ENCODE measurements around the gene B3GALT6. TPM values are rescaled to one million over a fixed set of nuclear protein-coding genes. Genes with fewer than 3 reads are reported as not detected.

Gene B3GALT6
- total RNA-seq, 2 donors from 2014 or later, result 10.9 to 16.7 TPM

DNA sequence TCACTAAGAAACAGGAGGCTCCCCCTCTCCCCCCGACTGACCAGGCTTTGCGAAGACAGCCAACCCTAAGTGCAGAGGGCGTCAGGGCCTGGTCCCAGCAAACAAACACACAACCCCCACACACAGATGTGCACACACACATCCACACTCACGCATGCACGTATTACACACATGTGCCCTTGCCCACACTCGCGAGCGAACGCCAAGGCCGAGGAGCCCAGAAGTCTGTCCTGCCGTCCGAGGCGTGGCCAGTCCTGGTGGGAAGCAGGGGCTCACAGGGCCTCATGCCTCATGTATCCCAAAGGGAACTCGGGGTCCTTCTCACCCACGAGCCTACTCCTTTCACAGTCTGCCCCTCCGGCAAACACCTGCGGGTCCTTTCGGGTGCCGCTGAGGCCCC is 2.3 kb upstream of the B3GALT6 start:
- no peaks in the 10 kb centered on the region for H3K9me3 Mint-ChIP-seq
- H3K27me3 Mint-ChIP-seq, result no peaks in the 10 kb centered on the region
- ATAC-seq (replicated peaks), result no peak
- H3K27ac Mint-ChIP-seq, result peak overlapping the region; percentile 95
- H3K4me1 Mint-ChIP-seq, result peaks cover 28% of the 10 kb centered on the region
- peaks cover 62% of the 10 kb centered on the region for H3K36me3 Mint-ChIP-seq (ENCODE audit: low read depth)
- H3K4me3 Mint-ChIP-seq, result peak overlapping the region; percentile 96

DNA sequence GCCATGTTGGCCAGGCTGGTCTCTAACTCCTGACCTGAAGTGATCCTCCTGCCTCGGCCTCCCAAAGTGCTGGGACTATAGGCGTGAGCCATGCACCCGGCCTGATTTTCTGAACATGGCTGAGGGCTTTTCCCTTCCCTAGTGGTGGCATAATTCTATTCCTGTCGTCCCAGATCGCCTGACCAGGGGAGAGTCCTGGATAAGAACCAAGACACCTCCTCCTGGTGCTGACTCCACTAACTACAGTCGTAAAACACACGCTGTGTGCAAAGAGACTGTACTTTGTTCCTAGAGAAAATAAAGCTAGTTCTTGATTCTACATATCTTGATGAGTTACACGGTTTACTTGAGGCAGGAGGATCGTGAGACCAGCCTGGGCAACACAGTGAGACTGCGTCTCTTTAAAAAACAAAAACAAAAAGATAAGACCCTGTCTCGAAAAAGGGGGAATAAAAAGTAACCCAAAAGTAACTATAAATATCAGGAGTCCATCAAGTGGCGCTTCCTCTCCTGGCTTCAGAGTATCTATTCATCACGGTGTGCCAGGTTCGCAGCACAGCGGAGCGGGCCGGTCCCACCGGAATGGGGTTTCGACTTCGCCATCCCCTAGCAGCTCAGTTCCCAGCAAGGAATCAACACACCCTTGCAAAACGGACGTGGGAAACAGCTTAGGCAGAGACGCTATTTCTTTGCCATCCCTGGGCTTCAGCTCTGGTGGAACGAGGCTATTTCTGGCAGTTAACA is 1.2 kb upstream of the B3GALT6 start:
- ATAC-seq (replicated peaks), result no peak
- Mint-ChIP-seq H3K36me3 (ENCODE audit: low read depth) (peaks cover 54% of the 10 kb centered on the region), H3K27me3 (no peaks in the 10 kb centered on the region), H3K9me3 (no peaks in the 10 kb centered on the region), H3K4me1 (peaks cover 23% of the 10 kb centered on the region), H3K27ac (peak overlapping the region; percentile 95), H3K4me3 (peak overlapping the region; percentile 96)

DNA sequence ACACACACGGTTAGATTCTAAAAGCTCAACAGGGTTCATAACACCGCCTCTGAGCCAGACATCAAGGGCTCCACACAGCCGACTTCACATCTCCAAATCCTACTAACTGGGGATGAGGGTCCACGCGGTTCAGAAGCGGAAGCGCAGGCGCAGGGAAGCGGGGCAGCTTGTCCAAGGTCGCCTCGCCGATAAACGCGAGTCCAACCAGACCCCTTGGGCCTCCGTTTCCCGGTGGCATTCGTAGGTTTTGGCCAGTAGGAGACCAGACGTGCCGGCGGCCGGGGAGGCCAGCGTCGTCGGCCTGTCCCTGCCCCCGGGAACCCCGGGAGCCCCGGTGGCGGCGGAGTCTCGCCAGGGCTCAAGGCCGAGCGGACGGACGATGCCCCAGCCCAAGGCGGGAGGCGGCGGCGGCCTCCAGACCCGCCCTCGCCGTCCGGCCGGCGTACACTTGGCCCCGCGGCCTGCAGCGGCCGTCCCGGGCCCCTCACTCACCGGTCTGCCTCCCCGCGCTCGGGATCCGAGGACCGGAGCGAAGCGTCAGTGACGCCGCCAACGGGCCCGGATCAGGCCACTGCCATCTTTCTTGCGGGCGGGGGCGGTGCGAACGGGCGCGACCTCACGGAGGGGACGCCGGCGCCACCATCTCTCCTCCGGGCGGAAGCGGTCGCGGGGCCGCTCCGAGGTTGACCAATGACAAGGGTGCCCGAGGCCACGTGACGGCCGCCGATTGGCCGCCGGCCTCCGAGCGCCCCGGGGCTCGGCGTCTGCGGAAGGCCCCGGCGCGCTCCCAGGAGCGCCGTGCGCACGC is 433 bp upstream of the B3GALT6 start, which contains the start of gene SDF4:
Gene SDF4, minus strand, starts transcription at position 602 of the 808 bp plus-strand sequence. CDS start 3,229 bp downstream, outside the sequence.
- no peaks in the 10 kb centered on the region for H3K27me3 Mint-ChIP-seq
- H3K27ac Mint-ChIP-seq, result peak within 1 kb of the TSS; percentile 95
- peaks cover 19% of the 10 kb centered on the region for H3K4me1 Mint-ChIP-seq
- H3K36me3 Mint-ChIP-seq (ENCODE audit: low read depth), result peaks cover 47% of the 10 kb centered on the region
- peak within 1 kb of the TSS; percentile 96 for H3K4me3 Mint-ChIP-seq
- no peaks in the 10 kb centered on the region for H3K9me3 Mint-ChIP-seq
- ATAC-seq (replicated peaks), result peak; percentile 98

DNA sequence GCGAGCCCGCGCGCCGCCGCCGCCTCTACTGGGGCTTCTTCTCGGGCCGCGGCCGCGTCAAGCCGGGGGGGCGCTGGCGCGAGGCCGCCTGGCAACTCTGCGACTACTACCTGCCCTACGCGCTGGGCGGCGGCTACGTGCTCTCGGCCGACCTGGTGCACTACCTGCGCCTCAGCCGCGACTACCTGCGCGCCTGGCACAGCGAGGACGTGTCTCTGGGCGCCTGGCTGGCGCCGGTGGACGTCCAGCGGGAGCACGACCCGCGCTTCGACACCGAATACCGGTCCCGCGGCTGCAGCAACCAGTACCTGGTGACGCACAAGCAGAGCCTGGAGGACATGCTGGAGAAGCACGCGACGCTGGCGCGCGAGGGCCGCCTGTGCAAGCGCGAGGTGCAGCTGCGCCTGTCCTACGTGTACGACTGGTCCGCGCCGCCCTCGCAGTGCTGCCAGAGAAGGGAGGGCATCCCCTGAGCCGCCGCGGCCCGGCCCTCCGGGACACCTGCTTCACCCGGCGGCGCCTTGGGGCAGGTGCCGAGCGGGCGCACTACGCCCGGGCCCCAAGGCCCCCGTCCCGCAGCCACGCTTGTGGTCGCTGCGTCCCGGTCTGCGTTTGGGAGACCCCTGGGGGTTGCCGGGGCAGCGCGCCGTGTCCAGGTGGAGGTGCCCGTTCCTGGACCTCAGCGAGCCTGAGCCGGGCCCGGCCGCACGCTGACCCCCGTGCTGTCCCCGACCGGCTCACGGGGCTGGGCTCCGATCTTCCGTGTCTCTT is 944 bp downstream of the B3GALT6 start:
- Mint-ChIP-seq H3K4me1 (peaks cover 19% of the 10 kb centered on the region), H3K36me3 (ENCODE audit: low read depth) (peaks cover 47% of the 10 kb centered on the region), H3K9me3 (no peaks in the 10 kb centered on the region), H3K27me3 (no peaks in the 10 kb centered on the region), H3K4me3 (peak overlapping the region; percentile 82), H3K27ac (peak overlapping the region; percentile 90)
- no peak for ATAC-seq (replicated peaks)

DNA sequence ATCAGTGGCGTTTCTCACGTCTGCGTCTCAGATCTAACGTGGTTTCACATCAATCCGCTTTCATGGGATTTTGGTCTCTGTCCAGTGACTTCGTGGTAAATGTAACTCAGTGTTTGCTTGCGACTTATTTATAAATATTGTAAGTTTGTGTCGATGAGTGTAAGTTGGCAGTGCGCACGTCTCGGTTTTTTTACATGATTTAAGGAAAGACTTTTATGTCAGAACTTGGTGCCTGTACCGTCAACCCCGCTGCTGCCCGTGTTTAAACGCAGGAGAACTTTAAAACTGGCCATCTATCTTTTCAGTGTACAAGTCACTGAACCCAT is 1.5 kb downstream of the B3GALT6 start:
- Mint-ChIP-seq H3K27me3 (no peaks in the 10 kb centered on the region), H3K36me3 (ENCODE audit: low read depth) (peaks cover 45% of the 10 kb centered on the region), H3K9me3 (no peaks in the 10 kb centered on the region), H3K4me3 (peak overlapping the region; percentile 82), H3K4me1 (peaks cover 19% of the 10 kb centered on the region), H3K27ac (peak overlapping the region; percentile 90)
- no peak for ATAC-seq (replicated peaks)

DNA sequence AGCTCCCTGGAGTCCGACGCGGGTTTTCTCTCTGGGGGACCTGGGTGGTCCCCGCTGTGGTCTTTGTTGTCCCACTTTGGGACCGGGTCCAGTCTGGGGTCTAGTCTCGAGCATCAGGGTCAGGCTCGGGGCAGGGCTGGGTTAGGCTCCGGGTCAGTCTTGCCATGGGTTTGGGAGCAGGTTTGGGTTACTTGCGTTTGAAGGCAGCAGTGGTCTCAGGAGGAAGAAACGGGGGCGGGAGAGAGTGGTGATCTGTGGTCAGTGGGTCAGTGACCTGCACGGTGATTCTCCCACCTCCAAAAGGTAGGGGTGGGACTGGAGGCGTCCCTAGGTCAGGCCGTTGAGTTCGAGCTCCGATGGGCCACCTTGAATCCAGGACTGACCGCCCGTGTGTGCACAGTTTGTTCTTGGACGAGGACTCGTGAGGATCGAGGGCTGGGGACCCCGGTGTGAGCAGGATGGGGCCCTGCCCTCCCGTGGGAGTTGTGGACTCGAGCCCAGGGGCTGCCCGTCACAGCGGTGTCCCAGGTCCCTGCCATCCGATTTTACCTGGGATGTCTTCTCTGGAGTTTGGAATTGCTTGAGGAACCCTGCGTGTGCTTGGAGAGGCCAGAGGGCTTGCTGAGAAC is 2.3 kb downstream of the B3GALT6 start:
- H3K27ac Mint-ChIP-seq, result peak overlapping the region; percentile 38
- H3K4me3 Mint-ChIP-seq, result peak overlapping the region; percentile 82
- H3K4me1 Mint-ChIP-seq, result peaks cover 19% of the 10 kb centered on the region
- ATAC-seq (replicated peaks), result no peak
- no peaks in the 10 kb centered on the region for H3K27me3 Mint-ChIP-seq
- H3K9me3 Mint-ChIP-seq, result no peaks in the 10 kb centered on the region
- H3K36me3 Mint-ChIP-seq (ENCODE audit: low read depth), result peaks cover 37% of the 10 kb centered on the region

DNA sequence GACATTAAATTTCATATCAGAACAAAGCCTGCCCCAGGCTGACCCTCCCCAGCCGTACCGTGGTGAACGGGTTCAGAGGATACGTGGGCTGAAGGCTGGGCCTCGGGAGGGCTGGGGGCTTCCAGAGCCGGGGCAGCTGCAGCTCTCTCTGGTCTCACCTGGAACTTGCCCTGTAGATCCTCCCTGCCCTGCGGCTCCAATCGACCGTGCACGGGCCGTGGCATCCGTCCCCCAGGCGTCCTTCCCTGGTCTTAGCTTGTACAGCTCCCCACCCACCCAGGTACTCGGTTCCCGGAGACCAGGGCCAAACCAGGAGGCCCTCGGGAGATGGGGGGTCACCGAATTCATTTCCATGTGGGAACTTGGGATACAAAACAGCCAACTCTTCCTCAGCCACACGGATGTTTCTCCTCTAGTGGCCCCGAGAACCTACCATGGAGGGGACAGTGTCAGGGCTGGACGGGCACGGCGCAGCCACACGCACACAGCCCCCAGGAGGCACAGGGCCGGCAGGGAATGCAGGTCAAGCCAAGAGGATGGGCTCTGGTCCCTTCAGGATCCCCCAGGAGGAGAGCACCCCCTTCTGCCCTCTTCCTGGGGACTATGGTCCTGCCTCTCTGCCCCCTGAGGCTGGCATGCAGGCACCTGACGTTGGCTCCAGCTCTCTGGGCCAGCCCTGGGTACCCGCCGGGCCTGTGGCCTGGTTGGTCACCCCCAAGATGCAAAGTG is 3.1 kb downstream of the B3GALT6 start:
- Mint-ChIP-seq H3K9me3 (no peaks in the 10 kb centered on the region), H3K4me1 (peaks cover 12% of the 10 kb centered on the region), H3K27ac (no peak overlapping the region), H3K27me3 (no peaks in the 10 kb centered on the region), H3K4me3 (peak overlapping the region; percentile 82), H3K36me3 (ENCODE audit: low read depth) (peaks cover 29% of the 10 kb centered on the region)
- no peak for ATAC-seq (replicated peaks)

DNA sequence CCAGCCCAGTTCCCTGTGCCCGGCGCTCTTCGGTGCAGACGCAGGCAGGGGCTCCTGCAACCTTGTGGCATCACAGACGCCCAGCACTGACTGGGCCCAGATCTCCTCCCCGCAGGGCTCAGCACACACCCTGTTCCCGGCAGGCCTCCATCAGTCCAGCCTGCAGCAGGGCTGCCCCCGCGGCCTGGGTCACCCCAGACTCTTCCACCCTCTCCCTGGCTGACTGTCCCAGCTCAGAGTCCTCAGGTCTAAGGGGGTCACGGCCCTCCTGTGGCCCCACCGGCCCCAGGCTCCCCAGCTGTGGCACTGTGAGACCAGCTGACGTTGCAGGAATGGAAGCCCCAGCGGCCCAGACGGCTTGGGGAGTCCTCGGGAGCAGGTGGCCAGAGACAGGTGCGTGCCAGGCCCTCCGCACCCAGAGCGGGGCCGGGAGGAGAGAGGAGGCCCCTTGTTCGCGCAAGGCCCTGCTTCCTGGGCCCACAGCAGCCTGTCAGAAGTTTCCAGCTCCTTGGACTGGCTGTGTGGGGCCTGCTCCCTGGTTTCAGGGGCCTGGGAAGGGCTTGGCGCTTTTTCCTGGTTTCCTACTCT is 4.2 kb downstream of the B3GALT6 start:
- Mint-ChIP-seq H3K36me3 (ENCODE audit: low read depth) (peaks cover 18% of the 10 kb centered on the region), H3K27ac (no peak overlapping the region)
- ATAC-seq (replicated peaks), result no peak

DNA sequence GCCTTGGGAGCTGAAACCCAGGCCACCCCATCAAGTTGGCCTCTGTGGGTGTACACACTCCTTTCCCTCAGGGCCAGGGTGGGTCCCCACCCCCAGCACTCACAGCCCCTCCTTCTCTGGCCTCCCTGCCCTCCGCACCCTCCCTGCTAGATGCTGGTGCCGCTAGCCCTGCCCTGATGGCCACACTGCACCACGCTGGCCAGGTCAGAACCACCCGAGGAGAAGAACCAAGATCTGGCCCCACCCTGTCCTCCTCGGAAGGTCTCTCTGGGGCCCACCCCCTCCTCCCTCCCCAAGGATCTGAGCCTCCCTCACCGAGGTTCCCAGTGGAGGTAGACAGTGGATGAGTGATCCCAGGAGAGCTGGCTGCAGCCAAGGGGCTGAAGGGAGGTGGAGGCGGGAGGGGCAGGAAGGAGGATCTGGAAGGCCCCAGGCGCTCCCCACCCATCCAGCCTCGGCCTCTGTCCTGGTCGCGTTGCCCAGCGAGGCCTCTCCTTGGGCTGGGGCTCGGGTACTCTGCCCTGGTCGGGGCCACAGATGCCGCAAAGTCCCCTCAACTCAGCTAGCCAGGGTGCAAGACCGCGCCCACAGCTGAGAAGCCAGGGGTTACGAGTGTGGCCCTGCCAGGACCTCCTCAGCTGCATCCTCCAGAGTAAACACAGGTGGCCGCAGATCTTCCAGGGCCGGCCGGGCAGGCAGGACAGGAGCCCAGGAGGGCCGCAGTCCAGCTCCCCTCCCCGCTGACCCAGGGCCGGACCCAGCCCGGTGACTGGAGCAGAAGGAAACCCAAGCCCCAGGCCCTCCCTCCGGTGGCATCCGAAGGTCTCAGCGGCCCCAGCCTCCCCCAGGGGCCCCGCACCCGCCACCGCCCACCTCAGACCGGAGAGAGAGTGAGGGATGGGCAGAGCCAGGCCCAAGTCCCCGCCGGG is 5.2 kb downstream of the B3GALT6 start:
- Mint-ChIP-seq H3K4me1 (peaks cover 12% of the 10 kb centered on the region), H3K9me3 (no peaks in the 10 kb centered on the region), H3K36me3 (ENCODE audit: low read depth) (peaks cover 17% of the 10 kb centered on the region), H3K4me3 (no peak overlapping the region), H3K27ac (no peak overlapping the region), H3K27me3 (no peaks in the 10 kb centered on the region)
- no peak for ATAC-seq (replicated peaks)

More for the DNA sequence above, 4.2 kb downstream of the B3GALT6 start:
- Mint-ChIP-seq H3K4me3 (no peak overlapping the region), H3K27me3 (no peaks in the 10 kb centered on the region), H3K9me3 (no peaks in the 10 kb centered on the region), H3K4me1 (peaks cover 12% of the 10 kb centered on the region)

DNA sequence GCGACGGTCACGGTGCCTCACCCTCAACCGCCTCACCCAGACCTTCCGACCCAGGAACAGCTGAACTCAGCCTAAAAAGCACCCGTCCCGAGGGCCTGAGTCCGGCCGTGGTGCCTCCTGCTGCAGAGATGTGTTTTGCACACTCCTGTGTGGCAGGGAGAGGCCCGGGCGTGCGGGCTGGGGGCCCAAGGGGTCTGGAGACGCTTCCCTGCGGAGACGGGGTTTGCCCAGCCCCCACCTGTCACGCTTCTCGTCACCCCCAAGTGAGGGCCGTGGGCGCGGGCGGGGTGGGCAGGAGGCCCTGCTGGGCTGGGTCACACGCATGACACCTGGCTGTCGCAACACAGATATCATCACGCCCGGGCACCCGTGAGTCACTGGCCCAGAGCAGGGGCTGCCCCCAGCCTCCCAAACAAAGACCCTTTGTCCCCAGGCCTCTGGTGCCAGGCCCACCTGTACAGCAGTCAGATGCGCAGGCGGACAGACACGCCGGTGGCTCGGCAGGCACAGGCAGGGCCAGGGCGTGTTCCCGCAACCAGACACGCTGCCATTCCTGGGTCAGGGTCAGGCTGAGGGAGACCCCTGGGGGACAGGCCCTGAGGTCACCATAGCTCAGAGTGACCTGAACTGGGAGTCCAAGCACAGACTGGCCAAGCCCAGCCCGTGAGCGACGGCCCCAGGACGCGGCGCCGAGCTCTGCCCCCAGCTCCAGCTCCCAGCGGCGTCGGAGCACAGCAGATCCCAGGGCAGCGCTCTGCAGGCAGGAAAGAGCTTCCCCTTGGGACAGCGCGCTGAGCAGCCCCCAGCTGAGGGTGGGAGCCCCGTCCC is 6.1 kb downstream of the B3GALT6 start:
- H3K4me3 Mint-ChIP-seq, result no peak overlapping the region
- H3K9me3 Mint-ChIP-seq, result no peaks in the 10 kb centered on the region
- no peaks in the 10 kb centered on the region for H3K27me3 Mint-ChIP-seq
- H3K36me3 Mint-ChIP-seq (ENCODE audit: low read depth), result peaks cover 17% of the 10 kb centered on the region
- peak; percentile 57 for ATAC-seq (replicated peaks)
- peaks cover 12% of the 10 kb centered on the region for H3K4me1 Mint-ChIP-seq
- H3K27ac Mint-ChIP-seq, result no peak overlapping the region

DNA sequence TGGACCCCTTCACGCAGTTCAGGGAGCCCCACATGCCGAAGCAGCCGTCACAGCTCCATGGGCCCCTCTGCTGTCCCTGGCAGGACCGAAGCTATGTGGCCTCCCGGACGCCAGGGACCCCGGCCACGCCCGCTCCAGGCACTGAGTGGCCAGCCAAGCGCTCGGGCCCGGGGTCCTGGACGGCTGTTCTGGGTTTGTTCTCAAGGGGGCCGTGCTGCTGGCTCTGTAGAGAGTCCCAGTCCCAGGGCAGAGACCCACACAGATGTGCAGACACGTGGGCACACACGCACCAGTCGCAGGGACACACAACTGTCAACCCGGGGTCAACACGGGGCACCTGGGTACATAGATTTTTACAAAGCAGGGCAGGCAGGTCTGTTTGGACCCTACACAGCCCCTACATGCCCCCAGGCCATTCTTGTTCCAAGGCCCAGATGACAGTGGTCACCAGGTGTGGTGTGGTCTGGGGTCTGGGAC is 6.7 kb downstream of the B3GALT6 start:
- Mint-ChIP-seq H3K4me1 (peaks cover 8% of the 10 kb centered on the region), H3K27ac (no peak overlapping the region), H3K9me3 (no peaks in the 10 kb centered on the region), H3K4me3 (no peak overlapping the region), H3K36me3 (ENCODE audit: low read depth) (peaks cover 11% of the 10 kb centered on the region), H3K27me3 (no peaks in the 10 kb centered on the region)
- ATAC-seq (replicated peaks), result no peak

DNA sequence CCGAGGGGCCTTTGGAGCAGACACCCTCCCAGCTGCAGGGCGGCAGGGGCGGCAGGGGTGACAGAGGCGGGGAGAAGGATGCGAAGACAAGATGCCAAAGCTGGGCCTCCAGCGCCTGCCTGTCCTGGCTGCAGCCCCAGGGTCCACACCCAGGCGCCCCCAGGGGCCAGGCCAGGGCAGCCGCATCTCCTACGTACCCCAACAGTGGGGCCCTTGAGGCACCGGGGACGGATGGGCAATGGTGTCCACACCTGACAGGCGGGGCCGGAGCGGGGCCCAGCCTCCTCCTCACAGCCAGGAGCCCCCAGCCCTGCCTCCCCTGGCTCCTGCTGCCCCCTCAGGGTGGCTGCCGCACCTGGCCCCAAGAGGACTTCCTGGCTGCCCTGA is 7.2 kb downstream of the B3GALT6 start:
- Mint-ChIP-seq H3K27me3 (no peaks in the 10 kb centered on the region), H3K36me3 (ENCODE audit: low read depth) (peaks cover 7% of the 10 kb centered on the region), H3K27ac (no peak overlapping the region), H3K9me3 (no peaks in the 10 kb centered on the region), H3K4me3 (no peak overlapping the region), H3K4me1 (peaks cover 5% of the 10 kb centered on the region)
- no peak for ATAC-seq (replicated peaks)
